AG04449 (cell line): Measurements from ENCODE around the gene QRFP.

Source experiments
- CTCF ChIA-PET: fragments of 350-600 bp; formaldehyde crosslinking; extraction: SDS; loops from one replicate; lab custom pipeline; 2021; ENCODE audit warnings: antibody characterized with exemption; lab: Yijun Ruan, JAX
- POLR2A ChIA-PET: fragments of 400-600, 350-600 bp; formaldehyde crosslinking; extraction: SDS; loops from one replicate; lab custom pipeline; 2020; ENCODE audit warnings: antibody characterized with exemption, inconsistent platforms; lab: Yijun Ruan, JAX
- DNase-seq: peaks from one replicate; pipeline ENCODE4 v3.0.0-alpha.2; 2010; ENCODE audit warnings: low read depth, low spot score
- H3K4me3 ChIP-seq: 2 replicates; pipeline ENCODE4 v1.5.1; 2011; ENCODE audit warnings: low read depth, mild to moderate bottlenecking, control low read depth, low read length
- TF ChIP-seq, protein P1 (sequence below): IDR thresholded peaks from one replicate; pipeline ENCODE4 v1.5.1; 2011; ENCODE audit warnings: mild to moderate bottlenecking, moderate library complexity, low read length, control low read depth, inconsistent platforms; ENCODE audit not compliant: insufficient read depth; ENCODE audit errors: missing control alignments

QRFP gene

DNA sequence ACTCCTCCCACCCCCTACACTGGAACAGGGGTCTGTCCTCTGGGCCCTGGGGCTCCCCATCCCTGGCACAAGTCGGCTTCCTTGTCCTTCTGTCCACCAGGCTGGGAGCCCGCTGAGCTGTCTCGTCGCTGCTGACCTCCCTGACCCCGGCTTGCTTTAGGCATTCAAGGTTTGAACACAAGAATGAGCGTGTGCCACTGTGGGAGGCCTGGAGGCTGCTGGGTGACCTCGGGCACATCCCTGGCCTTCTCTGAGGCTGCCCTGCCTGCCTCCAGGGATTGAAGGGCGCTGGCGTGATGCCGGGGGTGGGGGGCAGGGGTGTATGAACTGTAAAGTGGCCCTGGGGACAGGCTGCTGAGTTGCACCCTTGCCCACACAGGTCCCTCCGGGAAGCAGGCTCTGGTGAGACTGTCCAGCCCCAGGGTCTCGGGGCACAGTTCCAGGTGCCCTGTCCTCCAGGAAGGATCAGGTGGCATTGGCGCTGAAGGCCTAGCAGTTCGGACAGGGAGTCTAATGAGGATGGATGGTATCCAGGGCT, 24.2 kb upstream of the QRFP start:
- TF ChIP-seq, protein P1, sequence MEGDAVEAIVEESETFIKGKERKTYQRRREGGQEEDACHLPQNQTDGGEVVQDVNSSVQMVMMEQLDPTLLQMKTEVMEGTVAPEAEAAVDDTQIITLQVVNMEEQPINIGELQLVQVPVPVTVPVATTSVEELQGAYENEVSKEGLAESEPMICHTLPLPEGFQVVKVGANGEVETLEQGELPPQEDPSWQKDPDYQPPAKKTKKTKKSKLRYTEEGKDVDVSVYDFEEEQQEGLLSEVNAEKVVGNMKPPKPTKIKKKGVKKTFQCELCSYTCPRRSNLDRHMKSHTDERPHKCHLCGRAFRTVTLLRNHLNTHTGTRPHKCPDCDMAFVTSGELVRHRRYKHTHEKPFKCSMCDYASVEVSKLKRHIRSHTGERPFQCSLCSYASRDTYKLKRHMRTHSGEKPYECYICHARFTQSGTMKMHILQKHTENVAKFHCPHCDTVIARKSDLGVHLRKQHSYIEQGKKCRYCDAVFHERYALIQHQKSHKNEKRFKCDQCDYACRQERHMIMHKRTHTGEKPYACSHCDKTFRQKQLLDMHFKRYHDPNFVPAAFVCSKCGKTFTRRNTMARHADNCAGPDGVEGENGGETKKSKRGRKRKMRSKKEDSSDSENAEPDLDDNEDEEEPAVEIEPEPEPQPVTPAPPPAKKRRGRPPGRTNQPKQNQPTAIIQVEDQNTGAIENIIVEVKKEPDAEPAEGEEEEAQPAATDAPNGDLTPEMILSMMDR = no peak
- POLR2A ChIA-PET = no interaction called here
- CTCF ChIA-PET = interaction anchor here (1.1 kb wide), 2 partner anchors 13 to 78 kb away, joined by 3 read pairs; no protein-coding TSS in a partner anchor

DNA sequence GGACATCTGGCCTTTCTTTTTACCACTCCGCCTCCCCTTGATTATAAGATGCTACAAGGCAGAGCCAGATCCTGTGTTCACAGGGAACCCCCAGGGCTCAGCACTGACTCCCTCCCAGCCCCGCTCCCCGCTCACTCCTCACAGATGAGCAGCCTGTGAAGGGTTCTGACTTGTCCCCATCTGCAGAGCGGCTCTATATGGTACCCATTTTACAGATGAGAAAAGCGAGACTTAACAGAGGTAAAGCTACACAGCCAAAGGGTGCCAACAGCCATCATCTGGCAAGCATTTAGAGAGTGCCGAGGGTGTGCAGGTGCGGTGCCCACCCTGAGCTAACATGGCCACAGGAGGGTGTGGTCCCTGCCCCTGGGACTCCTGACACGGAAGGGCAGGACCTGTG, 23.6 kb upstream of the QRFP start:
- no peak for DNase-seq
- POLR2A ChIA-PET = no interaction called here
- no peak overlapping the region for H3K4me3 ChIP-seq
- TF ChIP-seq, protein P1 = no peak
- CTCF ChIA-PET = interaction anchor here (1.1 kb wide), 2 partner anchors 13 to 78 kb away, joined by 3 read pairs; no protein-coding TSS in a partner anchor

More for the DNA sequence above, 24.2 kb upstream of the QRFP start:
- no peak overlapping the region for H3K4me3 ChIP-seq
- DNase-seq = no peak

DNA sequence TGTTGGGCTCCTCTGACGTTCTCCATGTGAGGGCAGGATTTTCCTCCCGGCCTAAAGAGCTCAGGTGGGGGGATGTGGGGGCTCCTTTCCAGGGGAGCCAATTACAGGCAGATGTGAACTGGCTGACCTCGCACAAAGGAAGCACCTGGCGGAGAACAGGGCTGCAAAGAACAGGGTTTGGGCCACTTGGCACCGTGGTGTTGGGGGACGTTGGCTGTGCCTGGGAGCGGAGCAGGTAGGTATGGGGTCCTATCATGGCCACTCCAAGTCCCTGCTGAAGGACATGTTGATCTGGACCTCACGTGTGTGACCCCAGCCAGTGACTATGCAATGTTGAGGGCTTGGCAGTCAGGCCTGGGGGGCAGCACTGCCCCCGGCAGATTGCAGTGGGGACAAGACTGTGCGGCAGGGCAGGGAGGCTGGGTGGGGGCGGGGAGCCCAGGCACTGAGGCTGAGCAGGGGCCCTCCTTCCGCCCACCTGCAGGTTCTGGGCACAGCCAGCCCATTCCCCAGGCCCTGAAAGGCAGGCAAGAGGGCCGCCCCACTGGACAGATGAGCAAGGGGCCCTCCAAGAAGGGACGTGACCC, 23.0 kb upstream of the QRFP start:
- TF ChIP-seq, protein P1 = no peak
- no peak for DNase-seq
- ChIA-PET CTCF (interaction anchor here (1.0 kb wide), 1 partner anchor 79 kb away, joined by 3 read pairs; no protein-coding TSS in a partner anchor), POLR2A (no interaction called here)
- no peak overlapping the region for H3K4me3 ChIP-seq

DNA sequence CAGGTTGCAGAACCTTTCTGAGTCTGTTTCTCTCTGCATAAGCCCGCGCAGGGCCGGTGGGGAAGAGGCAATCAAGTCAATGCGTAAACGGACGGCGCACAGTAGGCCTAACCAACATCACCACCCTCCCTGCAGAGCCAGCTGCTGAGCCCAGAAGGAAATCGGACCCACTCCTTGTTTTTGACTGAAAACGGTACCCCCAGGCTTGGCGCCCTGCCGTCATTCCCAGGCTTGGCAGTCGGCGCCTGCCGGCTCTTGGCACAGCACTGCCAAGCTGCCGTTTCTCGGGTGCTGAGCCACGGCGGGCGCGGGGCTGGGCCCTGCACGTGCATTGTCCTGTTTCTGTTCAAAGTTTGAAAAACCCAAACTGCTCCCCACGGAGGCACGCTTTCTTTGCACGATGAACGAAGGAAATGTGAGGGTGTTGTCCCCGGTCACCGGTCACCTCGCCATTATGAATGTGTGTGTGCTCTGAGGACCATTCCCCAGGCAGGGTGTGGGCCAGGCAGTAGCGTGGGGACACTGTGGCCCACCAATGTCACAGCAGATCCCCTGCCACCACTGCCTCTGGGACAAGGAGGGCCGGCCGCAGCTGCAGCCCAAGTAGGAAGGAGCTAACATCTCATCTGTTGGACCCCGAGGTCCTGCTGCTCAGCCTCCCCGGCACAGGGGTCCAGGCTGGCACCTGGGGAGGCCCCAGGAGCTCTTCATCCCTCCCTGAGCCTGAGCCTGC, 22.4 kb upstream of the QRFP start:
- DNase-seq = no peak
- no peak overlapping the region for H3K4me3 ChIP-seq
- POLR2A ChIA-PET = no interaction called here
- TF ChIP-seq, protein P1 = no peak
- CTCF ChIA-PET = interaction anchor here (1.0 to 1.4 kb wide), 2 partner anchors 8 to 79 kb away, joined by 3 read pairs; no protein-coding TSS in a partner anchor

DNA sequence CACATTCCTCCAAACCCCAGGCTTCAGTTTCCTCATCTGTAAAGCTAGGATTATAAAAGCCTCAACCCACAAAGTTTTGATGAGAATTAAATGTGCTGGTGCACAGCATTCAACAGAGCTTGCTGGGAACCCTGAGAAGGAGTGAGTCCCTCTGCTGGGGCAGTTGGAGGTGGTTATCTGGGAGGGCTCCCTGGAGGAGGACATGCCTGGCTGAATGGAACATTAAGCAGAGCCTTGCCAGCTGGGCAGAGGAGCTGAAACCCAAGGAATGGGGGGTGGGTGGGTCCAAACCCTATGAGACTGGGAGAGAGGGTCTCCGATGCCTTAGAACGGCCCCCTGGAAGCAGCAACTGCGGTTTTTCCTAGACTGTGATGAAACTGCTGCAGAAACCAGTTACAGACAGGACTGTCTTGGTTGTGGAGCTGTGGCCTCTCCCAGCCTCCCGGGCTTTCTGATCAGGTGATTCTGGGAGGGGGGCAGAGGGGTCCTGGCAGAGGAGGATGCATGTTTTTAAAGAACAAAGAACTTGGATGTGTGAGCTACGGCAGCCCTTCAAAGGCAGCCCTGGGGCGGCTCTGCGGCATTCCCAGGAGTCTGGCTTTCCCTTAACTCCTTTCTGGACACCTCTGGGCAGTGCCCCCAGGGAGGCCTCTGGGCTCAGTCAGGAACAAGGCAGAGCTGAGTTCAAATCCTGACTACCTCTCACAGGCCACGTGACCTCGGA, 21.7 kb upstream of the QRFP start:
- CTCF ChIA-PET = interaction anchor here (1.4 kb wide), 1 partner anchor 9 kb away, joined by 3 read pairs; no protein-coding TSS in a partner anchor
- POLR2A ChIA-PET = no interaction called here
- no peak for DNase-seq
- TF ChIP-seq, protein P1 = no peak
- H3K4me3 ChIP-seq = no peak overlapping the region
